Loucy (cell line): Measurements from ENCODE around the gene PRMT1.

Experiments
- CTCF ChIP-seq: fragments of 200-600 bp; sonication (generic); conservative IDR thresholded peaks from 2 replicates; pipeline ENCODE4 v1.5.1; 2014; ENCODE audit warnings: mild to moderate bottlenecking, antibody characterized with exemption, low read length
- EZH2phosphoT487 ChIP-seq: fragments of 200-600 bp; IDR thresholded peaks from 2 replicates; pipeline ENCODE4 v1.6.1; 2018; ENCODE audit warnings: antibody characterized with exemption, mild to moderate bottlenecking, moderate library complexity, borderline replicate concordance

- TF ChIP-seq CTCF (no peak), EZH2phosphoT487 (no peak)
Measured at GRCh38 chr19:49677231-49677900, at the start of gene PRMT1.
